Mucosa of rectum (tissue), 2 donors: ENCODE results near the gene LCN1.
"Not testable (repeated sequence)": the region's sequence is repeated elsewhere in the genome, so short reads cannot be mapped to it uniquely, and the experiment has no call there.

Experiments
- H3K27ac ChIP-seq, 2 donors: one replicate each; pipeline ENCODE4 v1.7.0; 2013; ENCODE audit warnings: inconsistent platforms in 2 of 2, low read depth in 2 of 2, low read length in 2 of 2
- H3K27me3 ChIP-seq, 2 donors: one replicate each; pipeline ENCODE4 v1.7.0; 2013; ENCODE audit warnings: low read length in 2 of 2; ENCODE audit not compliant: control insufficient read depth in 2 of 2, insufficient read depth in 2 of 2
- H3K36me3 ChIP-seq, 2 donors: one replicate each; pipeline ENCODE4 v1.7.0; 2013; ENCODE audit warnings: low read length in 2 of 2; ENCODE audit not compliant: control insufficient read depth in 2 of 2, insufficient read depth in 2 of 2
- H3K4me1 ChIP-seq, 2 donors: one replicate each; pipeline ENCODE4 v1.7.0; 2013; ENCODE audit warnings: low read length in 2 of 2, mild to moderate bottlenecking in 1 of 2; ENCODE audit not compliant: control insufficient read depth in 2 of 2, insufficient read depth in 2 of 2
- H3K4me3 ChIP-seq, 2 donors: one replicate each; pipeline ENCODE4 v1.7.0; 2013; ENCODE audit warnings: low read length in 2 of 2
- H3K9ac ChIP-seq, 2 donors: one replicate each; pipeline ENCODE4 v1.7.0; 2013; ENCODE audit warnings: low read length in 2 of 2, low read depth in 1 of 2, mild to moderate bottlenecking in 1 of 2
- H3K9me3 ChIP-seq, 2 donors: one replicate each; pipeline ENCODE4 v1.7.0; 2013; ENCODE audit warnings: low read length in 2 of 2; ENCODE audit not compliant: control insufficient read depth in 2 of 2
- donor health status: healthy.
- donor health status: Normal muscosa, but diverticular disease.

Gene LCN1

GRCh38 chr9:135524130-135524861 lies 3.1 kb downstream of the LCN1 start:
- peaks cover 0 to 2% of the 10 kb centered on the region in 2 donors for H3K27me3 ChIP-seq
- H3K4me3 ChIP-seq = no peak overlapping the region
- H3K9ac ChIP-seq = no peak overlapping the region
- no peaks in the 10 kb centered on the region for H3K36me3 ChIP-seq
- no peak overlapping the region for H3K27ac ChIP-seq
- H3K4me1 ChIP-seq = no peaks in the 10 kb centered on the region
- H3K9me3 ChIP-seq = no peaks in the 10 kb centered on the region

DNA sequence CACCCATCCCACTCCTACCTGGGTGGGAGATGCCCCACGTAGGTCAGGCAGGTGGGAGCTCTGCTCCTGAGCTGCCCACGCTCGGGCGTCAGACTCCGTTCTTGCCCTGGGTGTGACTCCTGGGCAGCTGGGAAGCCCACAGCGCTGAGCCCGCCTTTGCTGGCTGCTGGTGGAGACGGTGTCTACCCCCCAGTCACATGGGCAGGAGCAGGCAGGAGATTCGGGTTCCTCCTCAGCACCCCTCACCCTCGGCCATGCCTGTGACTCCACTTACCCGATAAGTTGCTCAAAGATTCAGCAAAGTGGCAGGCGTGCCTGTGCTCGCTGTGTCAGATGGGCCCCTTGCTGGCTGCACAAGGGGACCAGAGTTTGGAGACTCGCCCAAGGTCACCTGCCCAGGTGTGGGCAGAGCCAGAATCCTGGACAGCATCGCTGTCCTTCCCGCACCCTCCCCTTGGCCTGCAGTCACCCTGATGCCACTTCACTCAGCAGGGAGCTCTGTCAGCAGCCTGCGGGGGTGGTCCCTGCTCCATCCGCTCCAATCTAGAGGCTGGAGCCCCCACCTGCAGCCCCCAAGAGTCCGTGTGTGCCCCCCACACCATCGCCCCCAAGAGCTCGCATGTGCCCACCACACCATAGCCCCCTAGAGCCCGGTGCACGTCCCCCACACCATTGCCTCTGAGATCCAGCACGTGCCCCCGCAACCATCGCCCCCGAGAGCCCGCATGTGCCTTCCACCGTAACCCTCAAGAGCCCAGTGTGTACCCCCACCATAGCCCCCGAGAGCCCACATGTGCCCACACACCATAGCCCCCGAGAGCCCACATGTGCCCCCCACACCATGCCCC lies 4.2 kb downstream of the LCN1 start:
- Histone ChIP-seq H3K27ac (no peak overlapping the region), H3K36me3 (no peaks in the 10 kb centered on the region), H3K9ac (no peak overlapping the region), H3K9me3 (no peaks in the 10 kb centered on the region), H3K4me1 (no peaks in the 10 kb centered on the region), H3K4me3 (no peak overlapping the region), H3K27me3 (no peaks in the 10 kb centered on the region)

GRCh38 chr9:135526089-135526729 lies 5.0 kb downstream of the LCN1 start:
- Histone ChIP-seq H3K9ac (no peak overlapping the region), H3K4me3 (no peak overlapping the region), H3K36me3 (no peaks in the 10 kb centered on the region), H3K27ac (no peak overlapping the region), H3K9me3 (no peaks in the 10 kb centered on the region), H3K4me1 (no peaks in the 10 kb centered on the region), H3K27me3 (peaks cover 0 to 3% of the 10 kb centered on the region in 2 donors)

- no peaks in the 10 kb centered on the region for H3K9me3 ChIP-seq
- H3K36me3 ChIP-seq = no peaks in the 10 kb centered on the region
- no peak overlapping the region for H3K9ac ChIP-seq
- no peak overlapping the region for H3K27ac ChIP-seq
- H3K4me3 ChIP-seq = no peak overlapping the region
- peaks cover 0 to 3% of the 10 kb centered on the region in 2 donors for H3K27me3 ChIP-seq
- no peaks in the 10 kb centered on the region for H3K4me1 ChIP-seq
Measured at GRCh38 chr9:135526730-135527571, 5.7 kb downstream of the LCN1 start.

- H3K9ac ChIP-seq, H3K36me3 ChIP-seq, H3K4me3 ChIP-seq, H3K4me1 ChIP-seq, H3K27me3 ChIP-seq, H3K9me3 ChIP-seq, H3K27ac ChIP-seq: not testable (repeated sequence)
Measured at GRCh38 chr9:135528842-135529435, 7.7 kb downstream of the LCN1 start.

DNA sequence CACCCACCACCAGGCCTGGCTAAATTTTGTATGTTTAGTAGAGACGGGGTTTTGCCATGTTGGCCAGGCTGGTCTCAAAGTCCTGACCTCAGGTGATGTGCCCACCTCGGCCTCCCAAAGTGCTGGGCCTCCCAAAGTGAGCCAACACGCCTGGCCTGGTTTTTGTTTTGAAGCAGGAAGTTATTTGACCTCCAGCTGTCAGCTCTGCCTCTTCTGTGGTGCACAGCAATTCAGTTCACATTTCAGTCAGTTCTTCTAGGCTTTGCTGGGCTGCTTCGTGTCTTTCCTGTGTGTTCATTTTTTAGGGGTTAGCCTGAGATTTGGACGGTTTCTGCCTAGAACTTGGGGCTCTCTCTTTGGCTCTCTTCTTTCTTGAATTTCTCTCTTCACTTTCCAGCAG lies 8.9 kb downstream of the LCN1 start:
- Histone ChIP-seq H3K9ac (no peak overlapping the region), H3K4me1 (no peaks in the 10 kb centered on the region), H3K27ac (no peak overlapping the region), H3K4me3 (no peak overlapping the region), H3K27me3 (peaks cover 3 to 5% of the 10 kb centered on the region in 2 donors), H3K9me3 (no peaks in the 10 kb centered on the region), H3K36me3 (no peaks in the 10 kb centered on the region)

GRCh38 chr9:135531096-135531495 lies 9.9 kb downstream of the LCN1 start:
- no peak overlapping the region for H3K27ac ChIP-seq
- H3K36me3 ChIP-seq = no peaks in the 10 kb centered on the region
- no peak overlapping the region for H3K9ac ChIP-seq
- H3K9me3 ChIP-seq = no peaks in the 10 kb centered on the region
- H3K4me3 ChIP-seq = no peak overlapping the region
- H3K4me1 ChIP-seq = no peaks in the 10 kb centered on the region
- H3K27me3 ChIP-seq = peaks cover 3 to 5% of the 10 kb centered on the region in 2 donors

DNA sequence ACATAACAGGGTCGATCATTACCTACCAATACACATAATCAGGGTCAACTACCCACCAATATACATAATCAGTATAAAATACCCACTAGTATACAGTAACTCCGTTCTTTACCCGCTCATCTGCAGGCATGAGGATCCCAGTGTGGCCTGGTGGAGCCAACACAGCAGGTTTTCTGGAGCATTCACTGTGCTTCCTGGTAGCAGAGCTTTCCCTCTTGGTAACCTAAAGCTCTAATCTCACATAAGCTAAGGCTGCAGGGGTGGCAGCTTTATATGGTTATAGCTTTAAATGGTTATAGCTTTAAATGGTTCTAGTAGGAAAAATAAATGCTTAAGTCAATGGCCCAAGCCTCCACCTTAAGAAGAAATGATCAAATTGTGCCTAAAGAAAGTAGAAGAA lies 11.9 kb downstream of the LCN1 start:
- Histone ChIP-seq H3K36me3 (no peaks in the 10 kb centered on the region), H3K27ac (no peak overlapping the region), H3K27me3 (peaks cover 3 to 5% of the 10 kb centered on the region in 2 donors), H3K4me3 (no peak overlapping the region), H3K9ac (no peak overlapping the region), H3K9me3 (no peaks in the 10 kb centered on the region), H3K4me1 (no peaks in the 10 kb centered on the region)

GRCh38 chr9:135533674-135534073 lies 12.4 kb downstream of the LCN1 start:
- peaks cover 3 to 5% of the 10 kb centered on the region in 2 donors for H3K27me3 ChIP-seq
- no peaks in the 10 kb centered on the region for H3K4me1 ChIP-seq
- H3K4me3 ChIP-seq = no peak overlapping the region
- H3K9ac ChIP-seq = no peak overlapping the region
- H3K9me3 ChIP-seq = no peaks in the 10 kb centered on the region
- H3K27ac ChIP-seq = no peak overlapping the region
- H3K36me3 ChIP-seq = no peaks in the 10 kb centered on the region
